GM12878 (cell line): Measurements from ENCODE around the gene IER3IP1. TPM values are rescaled to one million over a fixed set of nuclear protein-coding genes. Genes with fewer than 3 reads are reported as not detected.

Source experiments
- ATAC-seq: fragments of 200-7000 bp; cut with Tn5 transposase; 3 replicates; pipeline ENCODE4 v1.9.1; 2020; ENCODE audit warnings: mild to moderate bottlenecking, moderate library complexity
- BruUV-seq: library from RNA; stranded (reverse); fragments of 400-500 nt; replicated peaks from 2 replicates; lab custom pipeline; 2021; lab: Mats Ljungman, UMichigan
- CTCF ChIA-PET: fragments of 300-600 bp; sonication (Branson Sonifier 250); formaldehyde crosslinking; extraction: SDS; loops from one replicate; lab custom pipeline; 2021; ENCODE audit warnings: inconsistent platforms; lab: Yijun Ruan, JAX
- POLR2A ChIA-PET: fragments of 350-600 bp; formaldehyde crosslinking; extraction: SDS; loops from one replicate; lab custom pipeline; 2021; ENCODE audit warnings: inconsistent platforms; lab: Charles Lee
- RAD21 ChIA-PET: fragments of 300-600 bp; sonication (Branson Sonifier 250); formaldehyde crosslinking; loops from one replicate; lab custom pipeline; 2023; ENCODE audit warnings: antibody characterized with exemption; ENCODE audit not compliant: unreplicated experiment; lab: Charles Lee
- SMC1A ChIA-PET: fragments of 300-600 bp; sonication (Branson Sonifier 250); formaldehyde crosslinking; loops from one replicate; lab custom pipeline; 2023; ENCODE audit not compliant: unreplicated experiment, uncharacterized antibody; lab: Charles Lee
- DNase-seq: peaks from one replicate; pipeline ENCODE4 v3.0.0-alpha.2; 2011; ENCODE audit warnings: low read depth, low spot score
- FAIRE-seq: peaks from 3 replicates; lab custom pipeline; 2011; peaks lifted over from hg19 to GRCh38; lab: Jason Lieb, UNC
- H2AFZ ChIP-seq: 2 replicates; pipeline ENCODE4 v1.6.0; 2011; ENCODE audit warnings: low read depth, low read length, control low read depth; ENCODE audit not compliant: control insufficient read depth
- H3K27ac ChIP-seq: 2 replicates; pipeline ENCODE4 v1.5.1; 2011; ENCODE audit warnings: control low read depth; ENCODE audit not compliant: control insufficient read depth, insufficient read depth
- H3K27me3 ChIP-seq, 2 experiments: replicated peaks in 1 of 2; 2 replicates each; pipeline versions ENCODE4 v1.6.0 to v1.6.1; 2011; ENCODE audit warnings: low read length in 1 of 2; ENCODE audit not compliant: control insufficient read depth in 2 of 2, insufficient read depth in 2 of 2
- H3K36me3 ChIP-seq, 2 experiments: 2 replicates each; pipeline ENCODE4 v1.5.1; 2011; ENCODE audit warnings: low read length in 1 of 2; ENCODE audit not compliant: control insufficient read depth in 2 of 2, insufficient read depth in 2 of 2
- H3K4me1 ChIP-seq: 2 replicates; pipeline ENCODE4 v1.6.1; 2011; ENCODE audit warnings: mild to moderate bottlenecking, low read length, moderate library complexity, mixed read lengths; ENCODE audit not compliant: control insufficient read depth, insufficient read depth
- H3K4me2 ChIP-seq: 2 replicates; pipeline ENCODE4 v1.6.0; 2011; ENCODE audit warnings: control low read depth; ENCODE audit not compliant: control insufficient read depth, insufficient read depth
- H3K4me3 ChIP-seq: fragments of 200-600 bp; sonication (generic); 2 replicates; pipeline ENCODE4 v1.5.1; 2016
- H3K79me2 ChIP-seq: 2 replicates; pipeline ENCODE4 v1.6.0; 2011; ENCODE audit warnings: low read length; ENCODE audit not compliant: control insufficient read depth, insufficient read depth
- H3K9ac ChIP-seq: 2 replicates; pipeline ENCODE4 v1.8.0; 2011; ENCODE audit warnings: low read length, control low read depth, mixed read lengths; ENCODE audit not compliant: control insufficient read depth, insufficient read depth
- H3K9me3 ChIP-seq: replicated peaks from 3 replicates; pipeline ENCODE4 v1.5.1; 2011; ENCODE audit warnings: mild to moderate bottlenecking, low read length; ENCODE audit not compliant: control insufficient read depth, insufficient read depth
- H4K20me1 ChIP-seq: 2 replicates; pipeline ENCODE4 v1.6.0; 2011; ENCODE audit not compliant: control insufficient read depth, insufficient read depth
- CREM ChIP-seq: IDR thresholded peaks from 2 replicates; pipeline ENCODE4 v1.6.1; 2014; ENCODE audit warnings: antibody characterized with exemption, low read depth
- EED ChIP-seq: sonication (generic); IDR thresholded peaks from 2 replicates; pipeline ENCODE4 v1.6.1; 2016; ENCODE audit warnings: antibody characterized with exemption, low read depth
- JUND ChIP-seq: IDR thresholded peaks from 2 replicates; pipeline ENCODE4 v1.6.1; 2012; ENCODE audit warnings: low read depth, mild to moderate bottlenecking, low read length, improper control_type of control experiment, moderate library complexity
- MTA2 ChIP-seq: fragments of 450-650 bp; IDR thresholded peaks from 2 replicates; pipeline ENCODE4 v1.6.1; 2016; ENCODE audit warnings: low read depth, mild to moderate bottlenecking, moderate library complexity
- MTA3 ChIP-seq: IDR thresholded peaks from 2 replicates; pipeline ENCODE4 v1.6.1; 2012; ENCODE audit warnings: low read length, inconsistent platforms, borderline replicate concordance
- PAX8 ChIP-seq: fragments of 450-650 bp; IDR thresholded peaks from 2 replicates; pipeline ENCODE4 v1.6.1; 2017; ENCODE audit warnings: mild to moderate bottlenecking, moderate library complexity
- POU2F2 ChIP-seq: IDR thresholded peaks from 3 replicates; pipeline ENCODE4 v1.6.1; 2011; ENCODE audit warnings: low read depth, mild to moderate bottlenecking, low read length, borderline replicate concordance
- RB1 ChIP-seq: fragments of 450-650 bp; formaldehyde crosslinking; IDR thresholded peaks from 2 replicates; pipeline ENCODE4 v1.6.1; 2017; ENCODE audit warnings: mild to moderate bottlenecking, borderline replicate concordance
- SMAD1 ChIP-seq: fragments of 450-650 bp; IDR thresholded peaks from 2 replicates; pipeline ENCODE4 v1.6.1; 2018; ENCODE audit warnings: mild to moderate bottlenecking, low read depth; ENCODE audit not compliant: partially characterized antibody
- STAT1 ChIP-seq: fragments of 450-650 bp; conservative IDR thresholded peaks from 2 replicates; pipeline ENCODE4 v1.6.1; 2014; ENCODE audit warnings: antibody characterized with exemption, mild to moderate bottlenecking
- TCF12 ChIP-seq: IDR thresholded peaks from 2 replicates; pipeline ENCODE4 v1.6.1; 2011; ENCODE audit warnings: low read depth, mild to moderate bottlenecking, low read length
- ZNF24 ChIP-seq: fragments of 450-650 bp; IDR thresholded peaks from 2 replicates; pipeline ENCODE4 v1.6.1; 2017; ENCODE audit warnings: antibody characterized with exemption, mild to moderate bottlenecking
- ZNF274 ChIP-seq: IDR thresholded peaks from one replicate; pipeline ENCODE4 v1.8.0; 2011; ENCODE audit not compliant: insufficient read length, insufficient read depth
- in situ Hi-C: fragments of 300-500 bp; cut with MboI; formaldehyde crosslinking; loops from 9 replicates; pipeline ENCODE4 v1.14.3; 2018; ENCODE audit warnings: mixed read lengths
- intact Hi-C: fragments of 100-400 bp; cut with micrococcal nuclease; formaldehyde crosslinking; loops from one replicate; pipeline ENCODE4 v1.14.2; 2022; ENCODE audit not compliant: unreplicated experiment
- polyA plus RNA-seq, 11 experiments: library from polyadenylated mRNA; depleted of rRNA in 4 of 11; unstranded in 6 of 11; stranded (reverse) in 5 of 11; fragments of >200 nt; fragmentation: Nextera tagmentation in 4 of 11; fragmentation: Illumina TruSeq in 1 of 11; extraction: Ambion mirVana in 4 of 11; extraction: Trizol in 1 of 11; gene quantifications; 1 replicate in 1 of 11; 2 replicates in 10 of 11; pipeline versions ENCODE4 v1.2.1 to v1.2.3, GENCODE V29; 2011 to 2016; ENCODE audit warnings: inconsistent platforms in 2 of 11, missing spikeins in 2 of 11, low read depth in 1 of 11
- total RNA-seq, 4 experiments: library from RNA; depleted of rRNA in 3 of 4; stranded (reverse); fragments of >200 nt in 3 of 4; fragmentation: Illumina TruSeq in 1 of 4; extraction: Trizol in 1 of 4; gene quantifications; 2 replicates each; pipeline versions ENCODE4 v1.2.1 to v1.2.3, GENCODE V29; 2013 to 2021
- TF ChIP-seq, protein P1 (sequence below), 3 experiments: IDR thresholded peaks in 2 of 3; conservative IDR thresholded peaks in 1 of 3; 2 replicates each; pipeline ENCODE4 v1.5.1; 2011; ENCODE audit warnings: low read depth in 3 of 3, low read length in 3 of 3, mild to moderate bottlenecking in 3 of 3, control low read depth in 2 of 3, moderate library complexity in 2 of 3, inconsistent platforms in 1 of 3, mixed read lengths in 1 of 3; ENCODE audit not compliant: control insufficient read depth in 2 of 3, insufficient read depth in 1 of 3; ENCODE audit errors: extremely low read depth in 1 of 3
- TF ChIP-seq, protein P2 (sequence below): IDR thresholded peaks from 2 replicates; pipeline ENCODE4 v1.6.1; 2012; ENCODE audit warnings: low read depth, low read length, improper control_type of control experiment
- TF ChIP-seq, protein P3 (sequence below): IDR thresholded peaks from 2 replicates; pipeline ENCODE4 v1.6.1; 2012; ENCODE audit warnings: mild to moderate bottlenecking, low read depth, low read length
- TF ChIP-seq, protein P4 (sequence below): IDR thresholded peaks from 2 replicates; pipeline ENCODE4 v1.6.1; 2011; ENCODE audit warnings: low read depth, low read length, improper control_type of control experiment, borderline replicate concordance

Gene IER3IP1
- total and polyA plus RNA-seq, 10 of the 15 experiments (the other 5 are each of a cell fraction or from before 2014, with no cell fraction given) = 7.9 to 40.9 (median 28.1) TPM

DNA sequence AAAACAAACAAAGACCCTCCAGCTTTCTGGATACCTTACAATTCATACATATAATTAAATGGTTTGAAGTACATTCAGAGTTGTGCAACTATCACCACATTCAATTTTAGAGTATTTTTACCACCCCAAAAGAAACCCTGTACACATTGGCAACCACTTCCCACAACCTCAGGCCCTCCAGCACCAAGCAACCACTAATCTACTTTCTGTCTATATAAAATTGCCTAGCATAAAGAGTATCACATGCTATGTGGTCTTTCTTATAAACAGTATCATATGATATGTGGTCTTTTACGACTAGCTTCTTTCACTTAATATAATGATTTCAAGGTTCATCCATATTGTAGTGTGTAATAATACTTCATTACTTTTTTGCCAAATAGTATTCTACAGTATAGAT, 7.3 kb downstream of the IER3IP1 start (continued):
- TF ChIP-seq, protein P1, sequence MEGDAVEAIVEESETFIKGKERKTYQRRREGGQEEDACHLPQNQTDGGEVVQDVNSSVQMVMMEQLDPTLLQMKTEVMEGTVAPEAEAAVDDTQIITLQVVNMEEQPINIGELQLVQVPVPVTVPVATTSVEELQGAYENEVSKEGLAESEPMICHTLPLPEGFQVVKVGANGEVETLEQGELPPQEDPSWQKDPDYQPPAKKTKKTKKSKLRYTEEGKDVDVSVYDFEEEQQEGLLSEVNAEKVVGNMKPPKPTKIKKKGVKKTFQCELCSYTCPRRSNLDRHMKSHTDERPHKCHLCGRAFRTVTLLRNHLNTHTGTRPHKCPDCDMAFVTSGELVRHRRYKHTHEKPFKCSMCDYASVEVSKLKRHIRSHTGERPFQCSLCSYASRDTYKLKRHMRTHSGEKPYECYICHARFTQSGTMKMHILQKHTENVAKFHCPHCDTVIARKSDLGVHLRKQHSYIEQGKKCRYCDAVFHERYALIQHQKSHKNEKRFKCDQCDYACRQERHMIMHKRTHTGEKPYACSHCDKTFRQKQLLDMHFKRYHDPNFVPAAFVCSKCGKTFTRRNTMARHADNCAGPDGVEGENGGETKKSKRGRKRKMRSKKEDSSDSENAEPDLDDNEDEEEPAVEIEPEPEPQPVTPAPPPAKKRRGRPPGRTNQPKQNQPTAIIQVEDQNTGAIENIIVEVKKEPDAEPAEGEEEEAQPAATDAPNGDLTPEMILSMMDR (IDR thresholded peaks at IDR 0.05 in 2 of 3, conservative IDR thresholded peaks at IDR 0.05 in 1 of 3; ENCODE audit: control insufficient read depth in 2 of 3, extremely low read depth in 1 of 3, insufficient read depth in 1 of 3, low read depth in 3 of 3, low read length in 3 of 3) = no peak
- no peak for TF ChIP-seq SMAD1
- TF ChIP-seq RB1 = no peak
- TF ChIP-seq EED = no peak
- TF ChIP-seq PAX8 = no peak

DNA sequence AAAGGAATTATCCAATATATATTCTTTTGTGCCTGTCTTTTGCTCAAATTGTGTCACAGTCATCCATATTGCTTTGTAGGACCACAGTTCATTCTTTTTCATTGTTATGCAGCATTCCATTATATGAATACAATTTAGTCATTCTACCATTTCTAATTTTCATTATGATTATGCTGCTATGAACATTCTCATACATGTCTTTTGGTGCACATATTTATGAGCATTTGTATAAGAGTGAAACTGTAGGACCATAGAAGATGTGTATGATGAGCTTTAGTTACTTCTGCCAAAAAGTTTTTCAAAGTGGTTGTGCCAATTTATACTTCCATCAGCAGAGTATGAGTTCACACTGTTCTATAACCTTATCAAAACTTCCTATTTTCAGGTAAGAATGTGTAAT, 7.7 kb downstream of the IER3IP1 start:
- H3K9me3 ChIP-seq = no peaks in the 10 kb centered on the region
- ChIA-PET CTCF (interaction anchor here (1.0 kb wide), 1 partner anchor 94 kb away, joined by 3 read pairs; no protein-coding TSS in a partner anchor), POLR2A (interaction anchor here (0.6 to 1.8 kb wide), 2 partner anchors 11 to 19 kb away, joined by 3 to 8 read pairs; partner anchors contain the start of gene HDHD2), RAD21 (no interaction called here), SMC1A (interaction anchor here (0.9 to 2.6 kb wide), 3 partner anchors 18 to 37 kb away, joined by 3 to 8 read pairs (median 3); partner anchors contain the start of gene HDHD2)
- ATAC-seq = peak; percentile 6; the same call in 1 of the 3 replicates
- H3K4me2 ChIP-seq = no peak overlapping the region
- H3K9ac ChIP-seq = no peak overlapping the region
- BruUV-seq = no TSS peak
- no peaks in the 10 kb centered on the region for H3K27me3 ChIP-seq
- intact Hi-C loops = loop anchor here (10.0 kb wide), 1 partner anchor 254 kb away; the partner anchor contains the start of genes KATNAL2 and PIAS2
- in situ Hi-C loops = no loop called here
- no peaks in the 10 kb centered on the region for H4K20me1 ChIP-seq
- no peak for DNase-seq
- H3K27ac ChIP-seq = no peak overlapping the region
- peaks cover 17% of the 10 kb centered on the region for H3K4me1 ChIP-seq
- H3K36me3 ChIP-seq = 0 out of 4 replicates have a peak, but pooled peaks cover 0 to 3% of the 10 kb centered on the region in 2 experiments
- peaks cover 38% of the 10 kb centered on the region for H3K79me2 ChIP-seq
- no peak overlapping the region for H3K4me3 ChIP-seq
- FAIRE-seq = no peak
- H2AFZ ChIP-seq = no peak overlapping the region
- TF ChIP-seq ZNF274 (no peak), MTA3 (no peak), JUND (no peak), ZNF24 (no peak), TCF12 (no peak), STAT1 (no peak), RB1 (no peak), CREM (no peak), POU2F2 (no peak), MTA2 (no peak)
- TF ChIP-seq, protein P2, sequence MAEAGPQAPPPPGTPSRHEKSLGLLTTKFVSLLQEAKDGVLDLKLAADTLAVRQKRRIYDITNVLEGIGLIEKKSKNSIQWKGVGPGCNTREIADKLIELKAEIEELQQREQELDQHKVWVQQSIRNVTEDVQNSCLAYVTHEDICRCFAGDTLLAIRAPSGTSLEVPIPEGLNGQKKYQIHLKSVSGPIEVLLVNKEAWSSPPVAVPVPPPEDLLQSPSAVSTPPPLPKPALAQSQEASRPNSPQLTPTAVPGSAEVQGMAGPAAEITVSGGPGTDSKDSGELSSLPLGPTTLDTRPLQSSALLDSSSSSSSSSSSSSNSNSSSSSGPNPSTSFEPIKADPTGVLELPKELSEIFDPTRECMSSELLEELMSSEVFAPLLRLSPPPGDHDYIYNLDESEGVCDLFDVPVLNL = no peak
- TF ChIP-seq, protein P3, sequence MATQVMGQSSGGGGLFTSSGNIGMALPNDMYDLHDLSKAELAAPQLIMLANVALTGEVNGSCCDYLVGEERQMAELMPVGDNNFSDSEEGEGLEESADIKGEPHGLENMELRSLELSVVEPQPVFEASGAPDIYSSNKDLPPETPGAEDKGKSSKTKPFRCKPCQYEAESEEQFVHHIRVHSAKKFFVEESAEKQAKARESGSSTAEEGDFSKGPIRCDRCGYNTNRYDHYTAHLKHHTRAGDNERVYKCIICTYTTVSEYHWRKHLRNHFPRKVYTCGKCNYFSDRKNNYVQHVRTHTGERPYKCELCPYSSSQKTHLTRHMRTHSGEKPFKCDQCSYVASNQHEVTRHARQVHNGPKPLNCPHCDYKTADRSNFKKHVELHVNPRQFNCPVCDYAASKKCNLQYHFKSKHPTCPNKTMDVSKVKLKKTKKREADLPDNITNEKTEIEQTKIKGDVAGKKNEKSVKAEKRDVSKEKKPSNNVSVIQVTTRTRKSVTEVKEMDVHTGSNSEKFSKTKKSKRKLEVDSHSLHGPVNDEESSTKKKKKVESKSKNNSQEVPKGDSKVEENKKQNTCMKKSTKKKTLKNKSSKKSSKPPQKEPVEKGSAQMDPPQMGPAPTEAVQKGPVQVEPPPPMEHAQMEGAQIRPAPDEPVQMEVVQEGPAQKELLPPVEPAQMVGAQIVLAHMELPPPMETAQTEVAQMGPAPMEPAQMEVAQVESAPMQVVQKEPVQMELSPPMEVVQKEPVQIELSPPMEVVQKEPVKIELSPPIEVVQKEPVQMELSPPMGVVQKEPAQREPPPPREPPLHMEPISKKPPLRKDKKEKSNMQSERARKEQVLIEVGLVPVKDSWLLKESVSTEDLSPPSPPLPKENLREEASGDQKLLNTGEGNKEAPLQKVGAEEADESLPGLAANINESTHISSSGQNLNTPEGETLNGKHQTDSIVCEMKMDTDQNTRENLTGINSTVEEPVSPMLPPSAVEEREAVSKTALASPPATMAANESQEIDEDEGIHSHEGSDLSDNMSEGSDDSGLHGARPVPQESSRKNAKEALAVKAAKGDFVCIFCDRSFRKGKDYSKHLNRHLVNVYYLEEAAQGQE = no peak
- TF ChIP-seq, protein P4, sequence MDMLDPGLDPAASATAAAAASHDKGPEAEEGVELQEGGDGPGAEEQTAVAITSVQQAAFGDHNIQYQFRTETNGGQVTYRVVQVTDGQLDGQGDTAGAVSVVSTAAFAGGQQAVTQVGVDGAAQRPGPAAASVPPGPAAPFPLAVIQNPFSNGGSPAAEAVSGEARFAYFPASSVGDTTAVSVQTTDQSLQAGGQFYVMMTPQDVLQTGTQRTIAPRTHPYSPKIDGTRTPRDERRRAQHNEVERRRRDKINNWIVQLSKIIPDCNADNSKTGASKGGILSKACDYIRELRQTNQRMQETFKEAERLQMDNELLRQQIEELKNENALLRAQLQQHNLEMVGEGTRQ = no peak
